IMR-90 (cell line): Measurements from ENCODE around the gene TMEM100.

Experiments used
- CTCF ChIP-seq: conservative IDR thresholded peaks from 2 replicates; pipeline ENCODE4 v1.5.1; 2012; ENCODE audit warnings: mild to moderate bottlenecking, low read depth, low read length, improper control_type of control experiment
- RFX5 ChIP-seq: IDR thresholded peaks from 2 replicates; pipeline ENCODE4 v1.8.0; 2012; ENCODE audit warnings: low read depth, mild to moderate bottlenecking, low read length, moderate library complexity
- TF ChIP-seq, protein P1 (sequence below): fragments of 150-350 bp; IDR thresholded peaks from 2 replicates; pipeline ENCODE4 v1.6.1; 2017; ENCODE audit warnings: mild to moderate bottlenecking, antibody characterized with exemption, low read length, low read depth

- TF ChIP-seq CTCF (no peak), RFX5 (no peak)
- TF ChIP-seq, protein P1, sequence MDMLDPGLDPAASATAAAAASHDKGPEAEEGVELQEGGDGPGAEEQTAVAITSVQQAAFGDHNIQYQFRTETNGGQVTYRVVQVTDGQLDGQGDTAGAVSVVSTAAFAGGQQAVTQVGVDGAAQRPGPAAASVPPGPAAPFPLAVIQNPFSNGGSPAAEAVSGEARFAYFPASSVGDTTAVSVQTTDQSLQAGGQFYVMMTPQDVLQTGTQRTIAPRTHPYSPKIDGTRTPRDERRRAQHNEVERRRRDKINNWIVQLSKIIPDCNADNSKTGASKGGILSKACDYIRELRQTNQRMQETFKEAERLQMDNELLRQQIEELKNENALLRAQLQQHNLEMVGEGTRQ, result no peak
These were observed 4.6 kb upstream of the TMEM100 start for GRCh38 chr17:55727275-55727674.
